Kidney (tissue), 14 donors: Measurements from ENCODE around the gene GLIPR2. TPM values are rescaled to one million over a fixed set of nuclear protein-coding genes. Genes with fewer than 3 reads are reported as not detected.
A peak's percentile ranks its signal among the peaks of the same experiment; 100 is the strongest.

ENCODE experiments used
- DNase-seq, 5 donors: peaks; one replicate each; pipeline ENCODE4 v3.0.0-alpha.2; 2013 to 2020
- FAIRE-seq: peaks from 2 replicates; lab custom pipeline; 2012; peaks lifted over from hg19 to GRCh38; lab: Jason Lieb, UNC
- H3K27ac ChIP-seq, 2 donors: one replicate each; pipeline ENCODE4 v1.7.0; 2013; ENCODE audit warnings: low read depth in 2 of 2, low read length in 2 of 2, inconsistent platforms in 1 of 2
- H3K27me3 ChIP-seq: one replicate; pipeline ENCODE4 v1.7.1; 2013; ENCODE audit warnings: low read length, inconsistent platforms; ENCODE audit not compliant: control insufficient read depth, insufficient read depth
- H3K36me3 ChIP-seq, 3 donors: one replicate each; pipeline versions ENCODE4 v1.7.0 to v1.7.1; 2013; ENCODE audit warnings: low read length in 3 of 3, control low read depth in 1 of 3, inconsistent platforms in 1 of 3; ENCODE audit not compliant: insufficient read depth in 3 of 3, control insufficient read depth in 2 of 3
- H3K4me1 ChIP-seq, 3 donors: one replicate each; pipeline versions ENCODE4 v1.7.0 to v1.7.1; 2013; ENCODE audit warnings: low read length in 3 of 3, inconsistent platforms in 1 of 3, low read depth in 1 of 3; ENCODE audit not compliant: control insufficient read depth in 2 of 3, insufficient read depth in 2 of 3
- H3K4me3 ChIP-seq, 3 donors: one replicate each; pipeline versions ENCODE4 v1.7.0 to v1.8.1; 2013; ENCODE audit warnings: low read length in 3 of 3, control low read depth in 1 of 3, inconsistent platforms in 1 of 3
- H3K9ac ChIP-seq, 3 donors: one replicate each; pipeline versions ENCODE4 v1.7.0 to v1.7.1; 2013; ENCODE audit warnings: low read length in 3 of 3, control low read depth in 1 of 3, inconsistent platforms in 1 of 3
- H3K9me3 ChIP-seq, 3 donors: one replicate each; pipeline versions ENCODE4 v1.7.0 to v1.7.1; 2013; ENCODE audit warnings: low read length in 3 of 3, control low read depth in 1 of 3, inconsistent platforms in 1 of 3; ENCODE audit not compliant: control insufficient read depth in 2 of 3, insufficient read depth in 1 of 3
- CTCF ChIP-seq: IDR thresholded peaks from 3 replicates; pipeline ENCODE4 v1.5.1; 2012; ENCODE audit warnings: mild to moderate bottlenecking, moderate library complexity, borderline replicate concordance; ENCODE audit not compliant: insufficient read depth; ENCODE audit errors: extremely low read depth
- intact Hi-C: fragments of 100-400 bp; cut with DNase I; formaldehyde crosslinking; loops from one replicate; pipeline ENCODE4 v1.11.1; 2022
- polyA plus RNA-seq: library from polyadenylated mRNA; stranded (reverse); fragments of 350-450 nt; fragmentation: Illumina TruSeq; extraction: RNeasy Lipid Tissue Mini Kit (QIAGEN cat#74804); gene quantifications from one replicate; pipeline ENCODE4 v1.2.3, GENCODE V29; 2014; ENCODE audit warnings: low read depth, low replicate concordance; ENCODE audit not compliant: insufficient read depth
- total RNA-seq: library from RNA; stranded (reverse); fragmentation: NEBNext Ultra II Directional; extraction: Animal tissue kit (Norgen Biotek cat#: 25700); gene quantifications from one replicate; pipeline ENCODE4 v1.2.1, GENCODE V29; 2021
- donor health status: control.
- donor health status: control.
- donor health status: control.
- donor health status: control.
- donor health status: control.
- donor health status: DM: yes; HTN: yes; CAD: no.
- donor health status: Normal renal cell carcinoma (clear cell type).

Gene GLIPR2
- total and polyA plus RNA-seq, 2 donors from 2014 or later, result 8.3 to 19.6 TPM

GRCh38 chr9:36101916-36102741, 34.4 kb upstream of the GLIPR2 start:
- intact Hi-C loops, result no loop called here
- TF ChIP-seq CTCF, result no peak
- no peak overlapping the region for H3K27ac ChIP-seq

GRCh38 chr9:36102742-36103495, 33.6 kb upstream of the GLIPR2 start:
- peak; percentile 81 for TF ChIP-seq CTCF
- DNase-seq, result peak; percentile 80 to 87 (median 82)
- H3K9me3 ChIP-seq, result no peaks in the 10 kb centered on the region
- FAIRE-seq, result no peak
- no peaks in the 10 kb centered on the region for H3K4me1 ChIP-seq
- no peak overlapping the region for H3K27ac ChIP-seq
- H3K9ac ChIP-seq, result no peak overlapping the region
- H3K4me3 ChIP-seq, result no peak overlapping the region
- intact Hi-C loops, result no loop called here
- no peaks in the 10 kb centered on the region for H3K27me3 ChIP-seq
- no peaks in the 10 kb centered on the region for H3K36me3 ChIP-seq

More at GRCh38 chr9:36101916-36102741, 34.4 kb upstream of the GLIPR2 start:
- H3K4me1 ChIP-seq, result no peaks in the 10 kb centered on the region
- FAIRE-seq (no peak), DNase-seq (no peak)
- no peaks in the 10 kb centered on the region for H3K36me3 ChIP-seq
- H3K9me3 ChIP-seq, result no peaks in the 10 kb centered on the region
- H3K27me3 ChIP-seq, result no peaks in the 10 kb centered on the region
- no peak overlapping the region for H3K9ac ChIP-seq
- H3K4me3 ChIP-seq, result no peak overlapping the region

GRCh38 chr9:36109071-36109470, 27.5 kb upstream of the GLIPR2 start:
- intact Hi-C loops, result no loop called here
- H3K27me3 ChIP-seq, result no peaks in the 10 kb centered on the region
- DNase-seq, result no peak
- no peak overlapping the region for H3K9ac ChIP-seq
- no peak overlapping the region for H3K4me3 ChIP-seq
- H3K4me1 ChIP-seq, result no peaks in the 10 kb centered on the region
- no peaks in the 10 kb centered on the region for H3K9me3 ChIP-seq
- TF ChIP-seq CTCF, result no peak
- H3K27ac ChIP-seq, result no peak overlapping the region
- H3K36me3 ChIP-seq, result no peaks in the 10 kb centered on the region
- FAIRE-seq, result no peak
